Adrenal gland (tissue), 12 donors: ENCODE results near the gene BACH2. TPM values are rescaled to one million over a fixed set of nuclear protein-coding genes. Genes with fewer than 3 reads are reported as not detected.

ENCODE experiments used
- DNase-seq, 7 donors: peaks; one replicate each; pipeline ENCODE4 v3.0.0-alpha.2; 2019 to 2020
- H3K27ac ChIP-seq, 5 donors: fragments of 200-600 bp; sonication (generic) in 4 of 5; 1 replicate in 3 of 5; 2 replicates in 2 of 5; pipeline versions ENCODE4 v1.5.1 to v1.8.0; 2016 to 2020; ENCODE audit warnings: mild to moderate bottlenecking in 1 of 5
- H3K27me3 ChIP-seq: fragments of 200-600 bp; 2 replicates; pipeline ENCODE4 v1.8.0; 2021
- H3K36me3 ChIP-seq, 2 donors: fragments of 200-600 bp; replicated peaks in 1 of 2; 1 replicate in 1 of 2; 2 replicates in 1 of 2; pipeline versions ENCODE4 v1.5.1 to v1.8.0; 2018 to 2022
- H3K4me1 ChIP-seq, 2 donors: fragments of 200-600 bp; replicated peaks in 1 of 2; 1 replicate in 1 of 2; 2 replicates in 1 of 2; pipeline versions ENCODE4 v1.5.1 to v1.8.0; 2018 to 2021
- H3K4me3 ChIP-seq, 4 donors: fragments of 200-600 bp; sonication (generic) in 3 of 4; one replicate each; pipeline ENCODE4 v1.5.1; 2016 to 2018
- H3K9me3 ChIP-seq, 3 donors: fragments of 200-600 bp; sonication (generic) in 1 of 3; replicated peaks in 1 of 3; 1 replicate in 2 of 3; 2 replicates in 1 of 3; pipeline versions ENCODE4 v1.5.1 to v1.8.0; 2016 to 2021
- POLR2A ChIP-seq, 2 donors: fragments of 450-650 bp; IDR thresholded peaks; one replicate each; pipeline ENCODE4 v1.6.1; 2017; ENCODE audit warnings: antibody characterized with exemption in 2 of 2, mild to moderate bottlenecking in 2 of 2, moderate library complexity in 1 of 2
- WGBS, 4 donors: extraction: QIAGEN DNeasy Blood & Tissue Kit in 2 of 4; methylation state at CpG; one replicate each; pipeline versions ENCODE4 v1.1.5 to v1.1.7; 2013 to 2017; 5-methylcytosine and 5-hydroxymethylcytosine counted together
- intact Hi-C, 2 donors: fragments of 100-400 bp; cut with DNase I; formaldehyde crosslinking; loops; one replicate each; pipeline versions ENCODE4 v1.14.1 to v1.15.0; 2022 to 2023
- polyA plus RNA-seq, 3 donors: library from polyadenylated mRNA; stranded (reverse); fragments of 200-250 nt in 2 of 3; fragments of 350-450 nt in 1 of 3; fragmentation: Illumina TruSeq in 1 of 3; extraction: RNeasy Lipid Tissue Mini Kit (QIAGEN cat#74804) in 1 of 3; gene quantifications; one replicate each; pipeline ENCODE4 v1.2.3, GENCODE V29; 2013 to 2014
- total RNA-seq, 9 donors: library from RNA; depleted of rRNA in 4 of 9; stranded (reverse); fragments of >200 nt in 4 of 9; fragments of 120-200 nt in 1 of 9; fragmentation: NEBNext Ultra II Directional in 1 of 9; extraction: Animal tissue kit (Norgen Biotek cat#: 25700) in 1 of 9; gene quantifications; one replicate each; pipeline versions ENCODE4 v1.1.0 to v1.2.4, GENCODE V29; 2013 to 2023
- TF ChIP-seq, protein P1 (sequence below), 6 experiments: fragments of 450-650 bp in 4 of 6; fragments of 200-600 bp in 2 of 6; sonication (generic) in 1 of 6; IDR thresholded peaks; 1 replicate in 5 of 6; 2 replicates in 1 of 6; pipeline versions ENCODE4 v1.5.1 to v1.8.0; 2016 to 2021; ENCODE audit warnings: antibody characterized with exemption in 6 of 6, mild to moderate bottlenecking in 2 of 6, moderate library complexity in 1 of 6
- donor health status: healthy with polysubstance abuse.
- donor health status: Bipolar disorder and iron deficiency.
- donor health status: DM: yes; HTN: yes; CAD: no.
- donor health status: DM: no; HTN: no; CAD: no.
- donor health status: DM: no; HTN: no; CAD: no.
- donor health status: DM: yes; HTN: yes; CAD: no.

Gene BACH2
- total and polyA plus RNA-seq, 12 donors: 0.08 to 2.9 (median 0.83) TPM

DNA sequence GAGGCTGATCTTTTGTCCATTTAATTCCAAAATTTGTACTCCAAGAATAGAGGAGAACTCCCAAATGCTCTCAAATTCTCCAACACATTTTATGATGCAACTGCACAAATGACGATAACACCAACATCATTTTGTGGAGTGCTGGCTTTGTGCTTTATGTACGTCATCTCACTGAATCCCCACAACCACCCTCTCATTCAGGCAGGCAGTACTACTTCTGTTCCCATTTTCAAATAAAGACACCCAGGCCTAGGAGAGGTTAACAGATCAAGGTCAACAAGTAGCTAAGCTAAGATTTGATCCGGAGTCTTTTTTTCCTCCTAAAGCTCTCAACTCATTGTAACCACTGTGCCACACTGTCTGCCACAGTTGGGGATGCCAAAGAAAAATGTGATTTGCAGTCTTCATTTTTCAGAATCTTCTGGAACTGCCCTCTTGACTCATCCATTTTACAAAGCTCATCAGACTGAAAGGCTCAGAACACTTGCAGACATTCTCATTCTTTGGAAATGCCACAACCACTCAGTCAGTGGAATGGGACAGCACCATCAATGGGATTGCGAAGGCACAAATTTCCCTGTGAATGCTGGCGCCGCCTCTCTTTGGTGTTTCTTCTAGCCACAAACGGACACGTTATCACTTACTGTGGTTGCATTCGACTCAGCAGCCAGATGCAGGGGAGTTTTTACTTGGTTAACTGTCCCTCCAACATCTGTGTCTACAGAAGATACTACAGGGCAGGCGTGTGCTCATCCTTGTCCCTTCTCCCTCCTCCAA is 217.9 kb downstream of the BACH2 start:
- Histone ChIP-seq H3K27ac (no peak overlapping the region), H3K27me3 (no peaks in the 10 kb centered on the region), H3K4me1 (no peaks in the 10 kb centered on the region), H3K4me3 (no peak overlapping the region), H3K36me3 (no peaks in the 10 kb centered on the region), H3K9me3 (no peaks in the 10 kb centered on the region)
- TF ChIP-seq POLR2A (IDR thresholded peaks at IDR 0.05): no peak
- TF ChIP-seq, protein P1, sequence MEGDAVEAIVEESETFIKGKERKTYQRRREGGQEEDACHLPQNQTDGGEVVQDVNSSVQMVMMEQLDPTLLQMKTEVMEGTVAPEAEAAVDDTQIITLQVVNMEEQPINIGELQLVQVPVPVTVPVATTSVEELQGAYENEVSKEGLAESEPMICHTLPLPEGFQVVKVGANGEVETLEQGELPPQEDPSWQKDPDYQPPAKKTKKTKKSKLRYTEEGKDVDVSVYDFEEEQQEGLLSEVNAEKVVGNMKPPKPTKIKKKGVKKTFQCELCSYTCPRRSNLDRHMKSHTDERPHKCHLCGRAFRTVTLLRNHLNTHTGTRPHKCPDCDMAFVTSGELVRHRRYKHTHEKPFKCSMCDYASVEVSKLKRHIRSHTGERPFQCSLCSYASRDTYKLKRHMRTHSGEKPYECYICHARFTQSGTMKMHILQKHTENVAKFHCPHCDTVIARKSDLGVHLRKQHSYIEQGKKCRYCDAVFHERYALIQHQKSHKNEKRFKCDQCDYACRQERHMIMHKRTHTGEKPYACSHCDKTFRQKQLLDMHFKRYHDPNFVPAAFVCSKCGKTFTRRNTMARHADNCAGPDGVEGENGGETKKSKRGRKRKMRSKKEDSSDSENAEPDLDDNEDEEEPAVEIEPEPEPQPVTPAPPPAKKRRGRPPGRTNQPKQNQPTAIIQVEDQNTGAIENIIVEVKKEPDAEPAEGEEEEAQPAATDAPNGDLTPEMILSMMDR (IDR thresholded peaks at IDR 0.05): no peak
- WGBS, 4 donors: 88 to 93% (median 89%) methylated on average over 10 of the region's 10 CpGs
- DNase-seq: no peak
- intact Hi-C loops: no loop called here

DNA sequence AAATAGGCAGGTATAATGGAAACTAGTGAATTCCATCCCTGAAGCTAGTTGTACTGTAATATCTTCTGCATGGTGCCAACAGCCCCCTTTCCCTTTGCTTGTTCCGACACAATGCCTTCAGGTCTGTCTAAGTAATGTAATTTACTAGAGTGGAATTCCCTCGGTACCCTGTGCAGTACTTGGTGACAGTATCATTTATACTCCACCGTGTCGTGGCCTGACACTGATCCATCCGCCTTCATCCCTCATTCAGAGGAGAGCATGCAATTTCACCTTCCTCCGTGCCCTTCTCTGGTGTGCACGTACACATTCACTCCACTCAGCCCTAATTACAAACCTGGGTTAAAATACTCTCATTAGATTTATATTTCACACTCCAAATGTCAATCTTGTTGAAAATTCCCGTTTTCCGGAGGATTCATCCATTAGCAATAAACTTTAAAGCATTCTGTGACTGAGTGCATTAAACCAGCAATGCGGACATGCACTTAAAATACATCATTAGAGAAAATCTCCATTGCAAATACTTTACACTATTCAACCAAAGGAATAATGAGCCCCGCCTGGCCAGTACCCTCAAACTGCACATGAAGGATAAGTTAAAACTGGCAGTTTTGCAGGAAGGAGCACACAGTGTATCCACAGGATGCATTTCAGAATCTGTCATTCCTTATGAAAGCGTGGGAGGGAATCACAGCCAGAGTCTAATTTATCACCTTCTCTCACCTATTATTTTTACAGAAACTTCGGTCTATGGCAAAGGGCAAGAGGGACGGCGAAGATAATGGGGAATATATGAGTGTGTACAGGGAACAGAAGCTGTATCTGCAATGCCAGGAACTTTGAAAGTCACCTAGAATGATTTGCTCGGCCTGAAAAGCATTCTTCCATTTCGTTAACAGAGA is 219.9 kb downstream of the BACH2 start:
- TF ChIP-seq, protein P1 (IDR thresholded peaks at IDR 0.05): no peak
- TF ChIP-seq POLR2A (IDR thresholded peaks at IDR 0.05): no peak
- Histone ChIP-seq H3K36me3 (no peaks in the 10 kb centered on the region), H3K9me3 (no peaks in the 10 kb centered on the region), H3K4me3 (no peak overlapping the region), H3K4me1 (no peaks in the 10 kb centered on the region), H3K27ac (no peak overlapping the region), H3K27me3 (no peaks in the 10 kb centered on the region)
- intact Hi-C loops: no loop called here
- DNase-seq: no peak
- 86 to 91% (median 87%) methylated on average over 17 of the region's 17 CpGs for WGBS, 4 donors

DNA sequence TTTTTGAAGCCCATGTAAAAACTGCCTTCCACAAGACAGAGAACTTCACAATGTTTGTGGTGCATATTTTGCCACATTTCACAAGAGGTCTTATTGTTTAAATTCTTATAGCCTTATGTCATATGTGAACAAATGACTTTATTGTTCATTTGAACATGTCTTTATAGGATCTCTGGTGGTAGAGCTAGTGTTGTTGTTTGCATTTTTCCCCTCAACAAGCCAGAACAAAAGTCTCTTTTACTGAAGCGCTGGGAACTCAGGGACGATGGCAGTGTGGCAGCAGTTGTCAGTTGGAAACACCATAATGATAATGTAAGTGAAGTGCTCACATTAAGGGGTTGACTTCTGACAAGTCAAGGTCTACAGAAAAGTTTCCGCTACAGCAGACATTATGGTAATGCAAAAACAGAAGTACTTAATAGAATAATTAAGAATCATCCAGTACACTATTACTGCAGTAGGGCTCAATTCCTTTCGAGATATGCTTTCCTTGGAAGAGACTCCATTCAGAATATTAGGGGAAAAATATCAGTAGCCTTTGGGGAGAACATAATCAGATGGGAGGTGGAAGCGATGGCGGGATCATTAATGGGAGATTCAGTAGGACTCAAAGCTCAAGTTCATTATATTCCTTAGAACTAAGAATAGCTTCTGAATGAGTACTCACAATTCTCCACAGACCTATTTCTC is 222.3 kb downstream of the BACH2 start:
- Histone ChIP-seq H3K27me3 (no peaks in the 10 kb centered on the region), H3K9me3 (no peaks in the 10 kb centered on the region), H3K4me1 (no peaks in the 10 kb centered on the region), H3K4me3 (no peak overlapping the region), H3K36me3 (no peaks in the 10 kb centered on the region), H3K27ac (no peak overlapping the region)
- WGBS, 4 donors: 89 to 94% (median 92%) methylated on average over 6 of the region's 6 CpGs
- intact Hi-C loops: no loop called here
- DNase-seq: no peak
- TF ChIP-seq, protein P1 (IDR thresholded peaks at IDR 0.05): no peak
- no peak for TF ChIP-seq POLR2A (IDR thresholded peaks at IDR 0.05)

DNA sequence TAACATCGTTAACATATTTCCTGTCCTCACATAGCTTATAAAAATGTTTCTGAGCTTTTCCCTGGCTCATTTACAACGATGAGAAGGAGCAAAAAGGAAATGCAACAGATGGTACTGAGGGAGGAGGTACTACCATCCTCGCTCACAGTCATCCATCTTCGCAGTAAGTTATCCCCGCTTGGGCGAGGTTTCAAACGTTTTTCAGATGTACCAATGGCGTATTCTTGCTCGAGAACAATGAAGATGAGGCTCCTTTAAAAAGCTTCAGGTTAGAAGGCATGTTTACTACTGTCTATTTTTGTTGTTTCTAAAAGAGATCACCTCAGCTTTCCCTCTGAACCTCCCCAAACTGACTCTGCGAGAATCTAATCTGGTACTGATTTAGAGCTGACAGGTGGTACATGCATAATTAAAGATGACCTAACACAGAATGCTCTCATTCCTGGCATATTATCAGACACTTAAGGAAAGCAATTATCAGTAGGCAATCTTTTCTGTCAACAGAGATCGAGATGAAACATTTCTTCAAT is 223.6 kb downstream of the BACH2 start:
- no peak overlapping the region for H3K27ac ChIP-seq
- no peaks in the 10 kb centered on the region for H3K4me1 ChIP-seq
- TF ChIP-seq, protein P1 (IDR thresholded peaks at IDR 0.05): no peak
- TF ChIP-seq POLR2A (IDR thresholded peaks at IDR 0.05): no peak
- intact Hi-C loops: no loop called here
- H3K4me3 ChIP-seq: no peak overlapping the region
- no peaks in the 10 kb centered on the region for H3K27me3 ChIP-seq
- no peaks in the 10 kb centered on the region for H3K36me3 ChIP-seq
- H3K9me3 ChIP-seq: no peaks in the 10 kb centered on the region
- 67 to 80% (median 75%) methylated on average over 11 of the region's 11 CpGs for WGBS, 4 donors
- DNase-seq: no peak
